HepG2 (cell line): ENCODE results near the gene TMEM238. TPM values are rescaled to one million over a fixed set of nuclear protein-coding genes. Genes with fewer than 3 reads are reported as not detected.
A peak's percentile ranks its signal among the peaks of the same experiment; 100 is the strongest.

ENCODE experiments used
- CBX5 ChIP-seq: sonication (generic); formaldehyde crosslinking; IDR thresholded peaks from 2 replicates; pipeline ENCODE4 v1.4.0; 2020; ENCODE audit warnings: missing genetic modification reagents, borderline replicate concordance
- DDIT3 ChIP-seq: sonication (generic); formaldehyde crosslinking; IDR thresholded peaks from 2 replicates; pipeline ENCODE4 v1.4.0; 2020; ENCODE audit warnings: mild to moderate bottlenecking, missing genetic modification reagents
- FOXP1 ChIP-seq, 2 experiments: fragments of 450-650 bp in 1 of 2; IDR thresholded peaks; 2 replicates each; pipeline ENCODE4 v1.6.1; 2017 to 2018; ENCODE audit warnings: antibody characterized with exemption in 1 of 2
- HMG20B ChIP-seq: conservative IDR thresholded peaks from 2 replicates; pipeline ENCODE4 v1.6.1; 2016; ENCODE audit warnings: missing genetic modification reagents, missing compliant biosample characterization
- HNRNPL ChIP-seq: fragments of 200-400 bp; formaldehyde crosslinking; IDR thresholded peaks from 2 replicates; pipeline ENCODE4 v1.6.1; 2017; ENCODE audit warnings: mild to moderate bottlenecking, low read depth, low read length
- KLF6 ChIP-seq: IDR thresholded peaks from 2 replicates; pipeline ENCODE4 v1.8.0; 2016; ENCODE audit warnings: missing biosample characterization, missing genetic modification reagents
- MYPOP ChIP-seq: sonication (generic); formaldehyde crosslinking; IDR thresholded peaks from 2 replicates; pipeline ENCODE4 v1.8.1; 2023; ENCODE audit warnings: mild to moderate bottlenecking, moderate library complexity, missing genetic modification reagents
- SALL1 ChIP-seq: sonication (generic); formaldehyde crosslinking; IDR thresholded peaks from 2 replicates; pipeline ENCODE4 v1.8.0; 2022; ENCODE audit warnings: mild to moderate bottlenecking, missing genetic modification reagents
- SMAD3 ChIP-seq: sonication (generic); formaldehyde crosslinking; IDR thresholded peaks from 2 replicates; pipeline ENCODE4 v1.4.0; 2020; ENCODE audit warnings: missing genetic modification reagents
- TFE3 ChIP-seq: IDR thresholded peaks from 2 replicates; pipeline ENCODE4 v1.6.1; 2016
- ZBED4 ChIP-seq: sonication (generic); formaldehyde crosslinking; IDR thresholded peaks from 2 replicates; pipeline ENCODE4 v1.4.0; 2020; ENCODE audit warnings: missing genetic modification reagents, borderline replicate concordance
- ZHX2 ChIP-seq, 2 experiments: sonication (generic) in 1 of 2; formaldehyde crosslinking in 1 of 2; IDR thresholded peaks; 2 replicates each; pipeline versions ENCODE4 v1.6.1 to v1.9.0; 2014 to 2022; ENCODE audit warnings: antibody characterized with exemption in 1 of 2, borderline replicate concordance in 1 of 2, inconsistent platforms in 1 of 2, low read depth in 1 of 2, missing genetic modification reagents in 1 of 2
- ZMYM2 ChIP-seq: sonication (generic); formaldehyde crosslinking; IDR thresholded peaks from 2 replicates; pipeline ENCODE4 v1.8.0; 2022; ENCODE audit warnings: mild to moderate bottlenecking, missing genetic modification reagents
- ZNF510 ChIP-seq: sonication (generic); formaldehyde crosslinking; IDR thresholded peaks from 2 replicates; pipeline ENCODE4 v1.4.0; 2020; ENCODE audit warnings: low read depth, mild to moderate bottlenecking, missing genetic modification reagents
- ZNF614 ChIP-seq: IDR thresholded peaks from 2 replicates; pipeline ENCODE4 v1.6.1; 2018; ENCODE audit warnings: missing biosample characterization, missing genetic modification reagents, inconsistent platforms, borderline replicate concordance
- ZNF629 ChIP-seq: sonication (generic); formaldehyde crosslinking; conservative IDR thresholded peaks from 2 replicates; pipeline ENCODE4 v1.5.0; 2020; ENCODE audit warnings: missing genetic modification reagents
- polyA plus RNA-seq, 8 experiments: library from polyadenylated mRNA; depleted of rRNA in 3 of 8; stranded (reverse) in 7 of 8; unstranded in 1 of 8; fragments of >200 nt; fragmentation: Illumina TruSeq in 4 of 8; extraction: Trizol in 4 of 8; gene quantifications; 2 replicates each; pipeline versions ENCODE4 v1.2.1 to v1.2.3, GENCODE V29; 2011 to 2016; ENCODE audit warnings: low read depth in 4 of 8, missing spikeins in 1 of 8, mixed read lengths in 1 of 8; ENCODE audit not compliant: insufficient read depth in 1 of 8
- total RNA-seq, 5 experiments: library from RNA; depleted of rRNA; stranded (reverse); fragments of >200 nt; fragmentation: Illumina TruSeq; extraction: Trizol; gene quantifications; 2 replicates each; pipeline ENCODE4 v1.2.3, GENCODE V29; 2016; ENCODE audit warnings: low read depth in 1 of 5

TMEM238 gene
- total and polyA plus RNA-seq, 2 of the 13 experiments (the other 11 are each of a cell fraction or from before 2014, with no cell fraction given): not detected

- peak; percentile 72; the same call in 1 of the 2 replicates for TF ChIP-seq MYPOP (CRISPR knock-in tag)
- TF ChIP-seq ZNF629: peak; percentile 98
- peak; percentile 77 for TF ChIP-seq SALL1 (CRISPR knock-in tag)
- no peak for TF ChIP-seq HNRNPL
- TF ChIP-seq TFE3 (CRISPR knock-in tag): peak; percentile 100
- TF ChIP-seq ZNF614: 0 out of 2 replicates have a peak, but pooled peaks have one; percentile 39
- TF ChIP-seq ZBED4 (CRISPR knock-in tag): peak; percentile 79; the same call in 1 of the 2 replicates
- TF ChIP-seq HMG20B: no peak; the same call in 1 of the 2 replicates
- TF ChIP-seq KLF6 (CRISPR knock-in tag): 0 out of 2 replicates have a peak, but pooled peaks have one; percentile 61
- TF ChIP-seq DDIT3 (CRISPR knock-in tag): no peak
- 0 out of 2 replicates have a peak, but pooled peaks have one; percentile 58 for TF ChIP-seq ZHX2 (IDR thresholded peaks at IDR 0.05; ENCODE audit: low read depth)
- TF ChIP-seq ZHX2 (CRISPR knock-in tag; IDR thresholded peaks at IDR 0.05; ENCODE audit: borderline replicate concordance): no peak
- no peak for TF ChIP-seq FOXP1 (IDR thresholded peaks at IDR 0.05)
- TF ChIP-seq FOXP1 (CRISPR knock-in tag; IDR thresholded peaks at IDR 0.05): peak; percentile 39; the same call in 1 of the 2 replicates
- peak; percentile 91 for TF ChIP-seq ZMYM2
- TF ChIP-seq CBX5: 0 out of 2 replicates have a peak, but pooled peaks have one; percentile 57
- peak; percentile 76; the same call in 1 of the 2 replicates for TF ChIP-seq SMAD3 (CRISPR knock-in tag)
- TF ChIP-seq ZNF510: no peak
These were observed 50.2 kb downstream of the TMEM238 start (continued) for GRCh38 chr19:55333870-55334269.
